Measurements from ENCODE around the gene MAN1A2.

MAN1A2 gene

GRCh38 chr1:117527566-117528102, 160.4 kb downstream of the MAN1A2 start:
- Mint-ChIP-seq H3K9me3 (no peaks in the 10 kb centered on the region), H3K4me1 (no peaks in the 10 kb centered on the region), H3K27me3 (no peaks in the 10 kb centered on the region), H3K27ac (no peak overlapping the region), H3K4me3 (no peak overlapping the region), H3K36me3 (peaks cover 8% of the 10 kb centered on the region)
- CTCF ChIA-PET: interaction anchor here (1.1 to 2.9 kb wide), 4 partner anchors 226 to 231 kb away, joined by 4 to 13 read pairs (median 6); no protein-coding TSS in a partner anchor
- DNase-seq: no peak

- Mint-ChIP-seq H3K36me3 (peaks cover 1% of the 10 kb centered on the region), H3K4me3 (no peak overlapping the region), H3K27ac (no peak overlapping the region), H3K9me3 (no peaks in the 10 kb centered on the region), H3K27me3 (no peaks in the 10 kb centered on the region), H3K4me1 (no peaks in the 10 kb centered on the region)
- CTCF ChIA-PET: interaction anchor here (1.0 to 2.9 kb wide), 4 partner anchors 17 to 227 kb away, joined by 3 to 13 read pairs (median 6); no protein-coding TSS in a partner anchor
- DNase-seq: no peak
These were observed 162.4 kb downstream of the MAN1A2 start for GRCh38 chr1:117529683-117530082.

GRCh38 chr1:117531222-117531621, 164.0 kb downstream of the MAN1A2 start:
- H3K27me3 Mint-ChIP-seq: no peaks in the 10 kb centered on the region
- no peak for DNase-seq
- no peak overlapping the region for H3K4me3 Mint-ChIP-seq
- peaks cover 1% of the 10 kb centered on the region for H3K36me3 Mint-ChIP-seq
- CTCF ChIA-PET: interaction anchor here (12.4 kb wide), 1 partner anchor 225 kb away, joined by 260 read pairs; no protein-coding TSS in a partner anchor
- H3K4me1 Mint-ChIP-seq: no peaks in the 10 kb centered on the region
- H3K27ac Mint-ChIP-seq: no peak overlapping the region
- no peaks in the 10 kb centered on the region for H3K9me3 Mint-ChIP-seq

- Mint-ChIP-seq H3K4me1 (peaks cover 12% of the 10 kb centered on the region), H3K27me3 (no peaks in the 10 kb centered on the region), H3K36me3 (peaks cover 1% of the 10 kb centered on the region), H3K4me3 (no peak overlapping the region), H3K9me3 (no peaks in the 10 kb centered on the region), H3K27ac (no peak overlapping the region)
- CTCF ChIA-PET: interaction anchor here (0.7 to 12.4 kb wide), 45 partner anchors 8 to 434 kb away, joined by 3 to 260 read pairs (median 4); no protein-coding TSS in a partner anchor
- DNase-seq: peak; percentile 51
These were observed 167.8 kb downstream of the MAN1A2 start for GRCh38 chr1:117534995-117535467.

- peaks cover 18% of the 10 kb centered on the region for H3K4me1 Mint-ChIP-seq
- H3K27ac Mint-ChIP-seq: no peak overlapping the region
- H3K36me3 Mint-ChIP-seq: peaks cover 1% of the 10 kb centered on the region
- CTCF ChIA-PET: interaction anchor here (0.8 to 12.4 kb wide), 29 partner anchors 8 to 220 kb away, joined by 3 to 260 read pairs (median 5); no protein-coding TSS in a partner anchor
- H3K4me3 Mint-ChIP-seq: no peak overlapping the region
- no peak for DNase-seq
- H3K27me3 Mint-ChIP-seq: no peaks in the 10 kb centered on the region
- H3K9me3 Mint-ChIP-seq: no peaks in the 10 kb centered on the region
These were observed 168.6 kb downstream of the MAN1A2 start for GRCh38 chr1:117535821-117536220.

GRCh38 chr1:117537291-117537920, 170.2 kb downstream of the MAN1A2 start:
- Mint-ChIP-seq H3K9me3 (no peaks in the 10 kb centered on the region), H3K27me3 (no peaks in the 10 kb centered on the region), H3K27ac (no peak overlapping the region), H3K4me3 (no peak overlapping the region), H3K36me3 (no peaks in the 10 kb centered on the region), H3K4me1 (peaks cover 32% of the 10 kb centered on the region)
- no peak for DNase-seq
- CTCF ChIA-PET: interaction anchor here (1.5 to 12.4 kb wide), 4 partner anchors 123 to 358 kb away, joined by 3 to 260 read pairs (median 92); no protein-coding TSS in a partner anchor

GRCh38 chr1:117540532-117540931, 173.3 kb downstream of the MAN1A2 start:
- Mint-ChIP-seq H3K27me3 (peaks cover 9% of the 10 kb centered on the region), H3K27ac (no peak overlapping the region), H3K4me1 (peaks cover 43% of the 10 kb centered on the region), H3K9me3 (no peaks in the 10 kb centered on the region), H3K36me3 (no peaks in the 10 kb centered on the region), H3K4me3 (no peak overlapping the region)
- DNase-seq: no peak
- CTCF ChIA-PET: interaction anchor here (1.8 to 12.4 kb wide), 3 partner anchors 132 to 215 kb away, joined by 9 to 260 read pairs (median 17); no protein-coding TSS in a partner anchor

- no peaks in the 10 kb centered on the region for H3K36me3 Mint-ChIP-seq
- no peak overlapping the region for H3K4me3 Mint-ChIP-seq
- H3K27ac Mint-ChIP-seq: peak overlapping the region; percentile 13
- peaks cover 13% of the 10 kb centered on the region for H3K27me3 Mint-ChIP-seq
- H3K9me3 Mint-ChIP-seq: no peaks in the 10 kb centered on the region
- CTCF ChIA-PET: interaction anchor here (1.8 to 12.4 kb wide), 3 partner anchors 131 to 215 kb away, joined by 9 to 260 read pairs (median 17); no protein-coding TSS in a partner anchor
- no peak for DNase-seq
- H3K4me1 Mint-ChIP-seq: peaks cover 43% of the 10 kb centered on the region
These were observed 173.8 kb downstream of the MAN1A2 start for GRCh38 chr1:117541003-117541402.

- H3K9me3 Mint-ChIP-seq: no peaks in the 10 kb centered on the region
- H3K27me3 Mint-ChIP-seq: peaks cover 14% of the 10 kb centered on the region
- no peaks in the 10 kb centered on the region for H3K36me3 Mint-ChIP-seq
- H3K4me3 Mint-ChIP-seq: no peak overlapping the region
- peaks cover 43% of the 10 kb centered on the region for H3K4me1 Mint-ChIP-seq
- CTCF ChIA-PET: interaction anchor here (1.8 to 12.4 kb wide), 3 partner anchors 131 to 214 kb away, joined by 9 to 260 read pairs (median 17); no protein-coding TSS in a partner anchor
- no peak for DNase-seq
- H3K27ac Mint-ChIP-seq: peak overlapping the region; percentile 13
These were observed 174.3 kb downstream of the MAN1A2 start for GRCh38 chr1:117541585-117541984.

GRCh38 chr1:117544509-117545109, 177.4 kb downstream of the MAN1A2 start:
- no peaks in the 10 kb centered on the region for H3K9me3 Mint-ChIP-seq
- peaks cover 19% of the 10 kb centered on the region for H3K27me3 Mint-ChIP-seq
- H3K4me1 Mint-ChIP-seq: peaks cover 31% of the 10 kb centered on the region
- DNase-seq: no peak
- CTCF ChIA-PET: interaction anchor here (1.5 to 2.3 kb wide), 2 partner anchors 9 to 50 kb away, joined by 3 to 12 read pairs; no protein-coding TSS in a partner anchor
- no peak overlapping the region for H3K27ac Mint-ChIP-seq
- H3K36me3 Mint-ChIP-seq: no peaks in the 10 kb centered on the region
- no peak overlapping the region for H3K4me3 Mint-ChIP-seq

GRCh38 chr1:117546467-117546866, 179.2 kb downstream of the MAN1A2 start:
- H3K4me1 Mint-ChIP-seq: peaks cover 18% of the 10 kb centered on the region
- H3K9me3 Mint-ChIP-seq: no peaks in the 10 kb centered on the region
- H3K27me3 Mint-ChIP-seq: peaks cover 19% of the 10 kb centered on the region

GRCh38 chr1:117553471-117553870, 186.2 kb downstream of the MAN1A2 start:
- Mint-ChIP-seq H3K4me1 (no peaks in the 10 kb centered on the region), H3K4me3 (no peak overlapping the region), H3K9me3 (no peaks in the 10 kb centered on the region), H3K27me3 (peaks cover 17% of the 10 kb centered on the region), H3K27ac (no peak overlapping the region), H3K36me3 (peaks cover 1% of the 10 kb centered on the region)
- no peak for DNase-seq
- CTCF ChIA-PET: interaction anchor here (1.2 kb wide), 1 partner anchor 208 kb away, joined by 3 read pairs; no protein-coding TSS in a partner anchor

More at GRCh38 chr1:117546467-117546866, 179.2 kb downstream of the MAN1A2 start:
- no peak for DNase-seq
- Mint-ChIP-seq H3K4me3 (no peak overlapping the region), H3K36me3 (no peaks in the 10 kb centered on the region), H3K27ac (no peak overlapping the region)
- CTCF ChIA-PET: no interaction called here

- no peak for DNase-seq
- CTCF ChIA-PET: no interaction called here
- H3K36me3 Mint-ChIP-seq: peaks cover 4% of the 10 kb centered on the region
- peaks cover 29% of the 10 kb centered on the region for H3K27me3 Mint-ChIP-seq
- H3K4me1 Mint-ChIP-seq: no peaks in the 10 kb centered on the region
- no peak overlapping the region for H3K27ac Mint-ChIP-seq
- H3K4me3 Mint-ChIP-seq: no peak overlapping the region
- peaks cover 9% of the 10 kb centered on the region for H3K9me3 Mint-ChIP-seq
These were observed 188.6 kb downstream of the MAN1A2 start for GRCh38 chr1:117555806-117556205.

GRCh38 chr1:117556341-117556740, 189.1 kb downstream of the MAN1A2 start:
- H3K27ac Mint-ChIP-seq: no peak overlapping the region
- peaks cover 4% of the 10 kb centered on the region for H3K36me3 Mint-ChIP-seq
- peaks cover 29% of the 10 kb centered on the region for H3K27me3 Mint-ChIP-seq
- no peak overlapping the region for H3K4me3 Mint-ChIP-seq
- CTCF ChIA-PET: interaction anchor here (0.6 to 1.5 kb wide), 2 partner anchors 13 to 1406 kb away, joined by 3 read pairs; no protein-coding TSS in a partner anchor
- peaks cover 9% of the 10 kb centered on the region for H3K9me3 Mint-ChIP-seq
- no peak for DNase-seq
- H3K4me1 Mint-ChIP-seq: no peaks in the 10 kb centered on the region
